ENCODE measurements around the gene PARVG. TPM values are rescaled to one million over a fixed set of nuclear protein-coding genes. Genes with fewer than 3 reads are reported as not detected.

Gene PARVG
- total RNA-seq, 4 donors from 2014 or later: 0.19 to 4.8 (median 2.7) TPM

- DNase-seq: no peak
- intact Hi-C loops (cut with DNase I; ENCODE audit: low total_unique reads): no loop called here
- Histone ChIP-seq H3K27me3 (peaks cover 5 to 21% (median 14%) of the 10 kb centered on the region in 3 donors), H3K9me3 (no peaks in the 10 kb centered on the region), H3K36me3 (no peaks in the 10 kb centered on the region), H3K4me1 (no peaks in the 10 kb centered on the region), H3K27ac (no peak overlapping the region), H3K4me3 (no peak overlapping the region)
- in situ Hi-C loops (cut with MboI; ENCODE audit: low sequenced_read_pairs in 4 of 4): no loop called here
- no peak for ATAC-seq
- TF ChIP-seq POLR2A (IDR thresholded peaks at IDR 0.05) (no peak), CTCF (IDR thresholded peaks at IDR 0.05 in 4 of 5, conservative IDR thresholded peaks at IDR 0.05 in 1 of 5) (no peak)
Measured at GRCh38 chr22:44186121-44186510, 5.4 kb downstream of the PARVG start.

- in situ Hi-C loops (cut with MboI; ENCODE audit: low sequenced_read_pairs in 4 of 4): no loop called here
- no peak overlapping the region for H3K27ac ChIP-seq
- no peaks in the 10 kb centered on the region for H3K9me3 ChIP-seq
- H3K4me3 ChIP-seq: no peak overlapping the region
- peaks cover 2 to 19% (median 7%) of the 10 kb centered on the region in 3 donors for H3K27me3 ChIP-seq
- H3K36me3 ChIP-seq: no peaks in the 10 kb centered on the region
- TF ChIP-seq POLR2A (IDR thresholded peaks at IDR 0.05) (no peak), CTCF (IDR thresholded peaks at IDR 0.05 in 4 of 5, conservative IDR thresholded peaks at IDR 0.05 in 1 of 5) (no peak)
- ATAC-seq (no peak), DNase-seq (no peak)
- intact Hi-C loops (cut with DNase I; ENCODE audit: low total_unique reads): no loop called here
- no peaks in the 10 kb centered on the region for H3K4me1 ChIP-seq
Measured at GRCh38 chr22:44186737-44187136, 6.0 kb downstream of the PARVG start.

- Histone ChIP-seq H3K4me1 (no peaks in the 10 kb centered on the region), H3K36me3 (no peaks in the 10 kb centered on the region), H3K27ac (no peak overlapping the region), H3K4me3 (no peak overlapping the region), H3K9me3 (no peaks in the 10 kb centered on the region), H3K27me3 (peaks cover 0 to 12% (median 4%) of the 10 kb centered on the region in 3 donors)
- intact Hi-C loops (cut with DNase I; ENCODE audit: low total_unique reads): no loop called here
- DNase-seq: no peak
- no peak for ATAC-seq
- in situ Hi-C loops (cut with MboI; ENCODE audit: low sequenced_read_pairs in 4 of 4): no loop called here
- TF ChIP-seq CTCF (IDR thresholded peaks at IDR 0.05 in 4 of 5, conservative IDR thresholded peaks at IDR 0.05 in 1 of 5) (no peak), POLR2A (IDR thresholded peaks at IDR 0.05) (no peak)
Measured at GRCh38 chr22:44187652-44188230, 7.0 kb downstream of the PARVG start.

- peaks cover 0 to 8% (median 0%) of the 10 kb centered on the region in 3 donors for H3K27me3 ChIP-seq
- ATAC-seq (no peak), DNase-seq (no peak)
- intact Hi-C loops (cut with DNase I; ENCODE audit: low total_unique reads) (no loop called here), in situ Hi-C loops (cut with MboI; ENCODE audit: low sequenced_read_pairs in 4 of 4) (no loop called here)
- no peak for TF ChIP-seq CTCF (IDR thresholded peaks at IDR 0.05 in 4 of 5, conservative IDR thresholded peaks at IDR 0.05 in 1 of 5)
- no peak for TF ChIP-seq POLR2A (IDR thresholded peaks at IDR 0.05)
- no peak overlapping the region for H3K27ac ChIP-seq
- H3K4me1 ChIP-seq: no peaks in the 10 kb centered on the region
- no peaks in the 10 kb centered on the region for H3K36me3 ChIP-seq
- H3K9me3 ChIP-seq: no peaks in the 10 kb centered on the region
- H3K4me3 ChIP-seq: no peak overlapping the region
Measured at GRCh38 chr22:44188316-44188715, 7.6 kb downstream of the PARVG start.

Data from gastrocnemius medialis (tissue), 4 donors.